HG02938 (cell line): ENCODE data around the gene HSH2D.
A peak's percentile ranks its signal among the peaks of the same experiment; 100 is the strongest.
"Not testable (repeated sequence)": the region's sequence is repeated elsewhere in the genome, so short reads cannot be mapped to it uniquely, and the experiment has no call there.

Experiments
- ATAC-seq: cut with Tn5 transposase; IDR thresholded peaks from one replicate; pipeline ENCODE4 v1.9.1; 2021; ENCODE audit warnings: mild to moderate bottlenecking, moderate library complexity; ENCODE audit not compliant: unreplicated experiment

The HSH2D gene

GRCh38 chr19:16154557-16154956 lies 11.1 kb downstream of the HSH2D start:
- ATAC-seq: no peak

- ATAC-seq: no peak
Measured at GRCh38 chr19:16155128-16155527, 11.6 kb downstream of the HSH2D start.

GRCh38 chr19:16156904-16157303 lies 13.4 kb downstream of the HSH2D start:
- no peak for ATAC-seq

GRCh38 chr19:16157601-16158000 lies 14.1 kb downstream of the HSH2D start:
- no peak for ATAC-seq

- ATAC-seq: no peak
Measured at GRCh38 chr19:16159655-16160054, 16.2 kb downstream of the HSH2D start.

GRCh38 chr19:16160445-16160942 lies 17.0 kb downstream of the HSH2D start:
- no peak for ATAC-seq

- no peak for ATAC-seq
Measured at GRCh38 chr19:16160943-16161560, 17.6 kb downstream of the HSH2D start.

GRCh38 chr19:16161840-16162239 lies 18.4 kb downstream of the HSH2D start:
- ATAC-seq: no peak

- no peak for ATAC-seq
Measured at GRCh38 chr19:16164222-16164890, 20.9 kb downstream of the HSH2D start.

- ATAC-seq: no peak
Measured at GRCh38 chr19:16166417-16166816, 22.9 kb downstream of the HSH2D start.

GRCh38 chr19:16167055-16167454 lies 23.6 kb downstream of the HSH2D start:
- ATAC-seq: no peak

GRCh38 chr19:16168465-16169081 lies 25.1 kb downstream of the HSH2D start:
- no peak for ATAC-seq

- no peak for ATAC-seq
Measured at GRCh38 chr19:16170134-16170533, 26.6 kb downstream of the HSH2D start.

GRCh38 chr19:16175954-16176353 lies 32.5 kb downstream of the HSH2D start:
- no peak for ATAC-seq

GRCh38 chr19:16178866-16179265 lies 35.4 kb downstream of the HSH2D start:
- not testable (repeated sequence) for ATAC-seq

- ATAC-seq: no peak
Measured at GRCh38 chr19:16180611-16181010, 37.1 kb downstream of the HSH2D start.

GRCh38 chr19:16184665-16185122 lies 41.2 kb downstream of the HSH2D start:
- no peak for ATAC-seq

GRCh38 chr19:16185123-16185767 lies 41.8 kb downstream of the HSH2D start, which contains the start of gene FAM32A:
TSS of gene FAM32A (plus strand) at chr19:16185410. CDS start at chr19:16185443, 33 bp downstream.
- ATAC-seq: peak; percentile 84

GRCh38 chr19:16185768-16186123 lies 42.3 kb downstream of the HSH2D start:
- no peak for ATAC-seq

GRCh38 chr19:16188521-16188920 lies 45.0 kb downstream of the HSH2D start:
- ATAC-seq: no peak

GRCh38 chr19:16190198-16190597 lies 46.7 kb downstream of the HSH2D start:
- ATAC-seq: no peak
